Fibroblast of the aortic adventitia (primary cell): Measurements from ENCODE around the gene SLC24A1. TPM values are rescaled to one million over a fixed set of nuclear protein-coding genes. Genes with fewer than 3 reads are reported as not detected.
A peak's percentile ranks its signal among the peaks of the same experiment; 100 is the strongest.

Experiments used
- DNase-seq: peaks from one replicate; pipeline ENCODE4 v3.0.0-alpha.2; 2010; ENCODE audit warnings: low read depth
- H3K4me3 ChIP-seq: 2 replicates; pipeline ENCODE4 v1.5.1; 2011; ENCODE audit warnings: low read depth, mild to moderate bottlenecking, control low read depth, low read length, moderate library complexity
- total RNA-seq: library from RNA; depleted of rRNA; stranded (reverse); fragments of >200 nt; gene quantifications from 2 replicates; pipeline ENCODE4 v1.2.3, GENCODE V29; 2012; ENCODE audit warnings: low replicate concordance
- TF ChIP-seq, protein P1 (sequence below): IDR thresholded peaks from 2 replicates; pipeline ENCODE4 v1.5.1; 2011; ENCODE audit warnings: mild to moderate bottlenecking, low read length, control low read depth, inconsistent platforms; ENCODE audit not compliant: insufficient read depth

The SLC24A1 gene
- total RNA-seq, 1 donor, result 7.9 TPM

DNA sequence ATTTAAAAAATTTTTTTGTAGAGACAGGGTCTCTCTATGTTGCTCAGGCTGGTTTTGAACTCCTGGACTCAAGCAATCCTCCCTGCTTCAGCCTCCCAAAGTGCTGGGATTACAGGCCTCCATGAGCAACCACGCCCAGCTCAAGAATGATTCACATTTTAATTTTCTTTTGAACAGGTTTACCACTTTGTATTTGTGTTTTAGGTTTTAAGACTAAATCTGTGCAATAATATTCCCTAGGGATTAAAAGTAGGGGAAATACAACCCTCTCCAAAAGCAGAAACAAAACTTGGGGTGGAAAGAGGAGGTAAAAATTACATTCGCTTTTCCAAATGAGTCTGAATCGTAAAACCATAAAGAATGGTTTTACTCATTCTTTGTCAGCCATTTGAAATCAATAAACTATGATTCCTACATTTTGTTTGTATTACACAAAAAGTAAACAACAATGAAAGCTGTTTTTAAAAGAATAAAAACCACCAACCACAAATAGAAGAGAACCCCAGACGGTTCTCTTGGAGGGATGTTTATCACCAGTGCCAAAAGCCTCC, 37.8 kb downstream of the SLC24A1 start:
- TF ChIP-seq, protein P1, sequence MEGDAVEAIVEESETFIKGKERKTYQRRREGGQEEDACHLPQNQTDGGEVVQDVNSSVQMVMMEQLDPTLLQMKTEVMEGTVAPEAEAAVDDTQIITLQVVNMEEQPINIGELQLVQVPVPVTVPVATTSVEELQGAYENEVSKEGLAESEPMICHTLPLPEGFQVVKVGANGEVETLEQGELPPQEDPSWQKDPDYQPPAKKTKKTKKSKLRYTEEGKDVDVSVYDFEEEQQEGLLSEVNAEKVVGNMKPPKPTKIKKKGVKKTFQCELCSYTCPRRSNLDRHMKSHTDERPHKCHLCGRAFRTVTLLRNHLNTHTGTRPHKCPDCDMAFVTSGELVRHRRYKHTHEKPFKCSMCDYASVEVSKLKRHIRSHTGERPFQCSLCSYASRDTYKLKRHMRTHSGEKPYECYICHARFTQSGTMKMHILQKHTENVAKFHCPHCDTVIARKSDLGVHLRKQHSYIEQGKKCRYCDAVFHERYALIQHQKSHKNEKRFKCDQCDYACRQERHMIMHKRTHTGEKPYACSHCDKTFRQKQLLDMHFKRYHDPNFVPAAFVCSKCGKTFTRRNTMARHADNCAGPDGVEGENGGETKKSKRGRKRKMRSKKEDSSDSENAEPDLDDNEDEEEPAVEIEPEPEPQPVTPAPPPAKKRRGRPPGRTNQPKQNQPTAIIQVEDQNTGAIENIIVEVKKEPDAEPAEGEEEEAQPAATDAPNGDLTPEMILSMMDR, result no peak
- H3K4me3 ChIP-seq, result no peak overlapping the region
- no peak for DNase-seq

GRCh38 chr15:65660927-65661326, 39.2 kb downstream of the SLC24A1 start:
- H3K4me3 ChIP-seq, result no peak overlapping the region
- peak; percentile 19 for DNase-seq
- TF ChIP-seq, protein P1, result no peak

DNA sequence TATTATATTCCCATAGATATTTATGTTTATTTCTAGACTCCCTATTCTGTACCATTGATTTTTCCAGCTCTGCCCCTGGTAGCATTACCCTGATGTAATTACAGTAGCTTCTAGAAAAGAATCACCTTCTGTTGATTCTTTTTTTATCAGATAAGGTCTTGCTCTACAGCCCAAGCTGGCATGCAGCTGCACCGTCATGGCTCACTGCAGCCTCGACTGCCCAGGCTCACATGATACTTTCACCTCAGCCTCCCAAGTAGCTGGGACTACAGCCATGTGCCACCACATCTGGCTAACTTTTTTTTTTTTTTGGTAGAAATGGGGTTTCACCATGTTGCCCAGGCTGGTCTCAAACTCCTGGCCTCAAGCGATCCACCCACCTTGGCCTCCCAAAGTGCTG, 41.8 kb downstream of the SLC24A1 start:
- TF ChIP-seq, protein P1, result no peak
- DNase-seq, result no peak
- H3K4me3 ChIP-seq, result no peak overlapping the region

DNA sequence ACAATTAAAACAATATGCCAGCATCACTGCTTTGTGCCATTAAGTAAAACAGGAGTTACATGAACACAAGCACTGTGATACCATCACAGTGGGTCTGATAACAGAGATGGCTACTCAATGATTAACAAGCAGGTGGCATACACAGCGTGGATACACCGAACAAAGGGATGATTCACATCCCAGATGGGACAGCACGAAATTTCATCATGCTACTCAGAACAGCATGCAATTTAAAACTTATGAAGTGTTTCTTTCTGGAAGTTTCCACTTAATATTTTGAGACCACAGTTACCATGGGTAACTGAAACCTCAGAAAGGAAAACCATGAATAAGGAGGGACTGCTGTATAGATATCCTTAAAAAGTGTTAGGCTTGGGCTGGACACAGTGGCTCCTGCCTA, 44.5 kb downstream of the SLC24A1 start:
- peak; percentile 53 for DNase-seq
- H3K4me3 ChIP-seq, result no peak overlapping the region
- TF ChIP-seq, protein P1, result no peak

- TF ChIP-seq, protein P1, result no peak
Measured at GRCh38 chr15:65675551-65675950, 53.8 kb downstream of the SLC24A1 start.

DNA sequence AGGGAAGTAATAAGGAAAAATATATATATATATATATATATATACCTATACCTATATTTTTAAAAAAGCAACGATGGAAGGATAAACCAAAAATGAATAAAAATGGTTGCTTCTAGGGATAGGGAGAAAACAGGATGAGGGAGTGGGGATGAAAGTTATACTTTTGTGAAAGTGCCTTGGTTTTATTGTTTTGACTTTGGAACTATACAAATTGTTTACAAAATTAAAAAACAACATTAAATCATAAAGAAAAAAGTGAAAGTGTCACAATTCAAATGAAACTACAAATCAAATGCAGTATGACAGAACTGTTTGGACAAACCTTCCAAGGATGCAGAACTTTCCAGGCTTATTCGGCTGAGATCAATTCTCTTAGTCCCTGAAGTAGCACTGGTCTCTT, 54.4 kb downstream of the SLC24A1 start:
- no peak overlapping the region for H3K4me3 ChIP-seq
- TF ChIP-seq, protein P1, result no peak
- no peak for DNase-seq

More at GRCh38 chr15:65675551-65675950, 53.8 kb downstream of the SLC24A1 start:
- no peak for DNase-seq
- H3K4me3 ChIP-seq, result no peak overlapping the region

GRCh38 chr15:65680544-65680943, 58.8 kb downstream of the SLC24A1 start:
- no peak for DNase-seq
- no peak overlapping the region for H3K4me3 ChIP-seq
- TF ChIP-seq, protein P1, result no peak
